Activated CD8-positive, alpha-beta memory T cell treated with anti-CD3 and anti-CD28 coated beads, Interleukin-2, amount 50 U/mL, for 1 hour (primary cell): Measurements from ENCODE around the gene ITPKB.
A peak's percentile ranks its signal among the peaks of the same experiment; 100 is the strongest.
"Not testable (repeated sequence)": the region's sequence is repeated elsewhere in the genome, so short reads cannot be mapped to it uniquely, and the experiment has no call there.

Experiments used
- DNase-seq: peaks from one replicate; pipeline ENCODE4 v3.0.0-alpha.2; 2020; ENCODE audit errors: extremely low read depth

The ITPKB gene

GRCh38 chr1:226651041-226651731, 87.9 kb downstream of the ITPKB start:
- no peak for DNase-seq

- DNase-seq, result no peak
Observed at GRCh38 chr1:226650236-226650841, 88.7 kb downstream of the ITPKB start.

- no peak for DNase-seq
Observed at GRCh38 chr1:226649780-226650179, 89.3 kb downstream of the ITPKB start.

GRCh38 chr1:226649244-226649643, 89.8 kb downstream of the ITPKB start:
- no peak for DNase-seq

- DNase-seq, result no peak
Observed at GRCh38 chr1:226648421-226648820, 90.7 kb downstream of the ITPKB start.

- DNase-seq, result no peak
Observed at GRCh38 chr1:226647719-226648118, 91.4 kb downstream of the ITPKB start.

GRCh38 chr1:226646870-226647449, 92.1 kb downstream of the ITPKB start:
- no peak for DNase-seq

GRCh38 chr1:226646026-226646869, 92.8 kb downstream of the ITPKB start:
- no peak for DNase-seq

- DNase-seq, result no peak
Observed at GRCh38 chr1:226645279-226645976, 93.7 kb downstream of the ITPKB start.

- no peak for DNase-seq
Observed at GRCh38 chr1:226644541-226645176, 94.4 kb downstream of the ITPKB start.

GRCh38 chr1:226643611-226644540, 95.2 kb downstream of the ITPKB start:
- no peak for DNase-seq

- DNase-seq, result peak; percentile 43
Observed at GRCh38 chr1:226643177-226643576, 95.9 kb downstream of the ITPKB start.

GRCh38 chr1:226642421-226642820, 96.7 kb downstream of the ITPKB start:
- no peak for DNase-seq

- no peak for DNase-seq
Observed at GRCh38 chr1:226641671-226642231, 97.3 kb downstream of the ITPKB start.

- DNase-seq, result no peak
Observed at GRCh38 chr1:226640321-226641136, 98.6 kb downstream of the ITPKB start.

- no peak for DNase-seq
Observed at GRCh38 chr1:226639631-226640061, 99.4 kb downstream of the ITPKB start.

GRCh38 chr1:226639206-226639605, 99.9 kb downstream of the ITPKB start:
- DNase-seq, result not testable (repeated sequence)

GRCh38 chr1:226638608-226639007, 100.5 kb downstream of the ITPKB start:
- no peak for DNase-seq
